ENCODE measurements around the gene PTPRG.
"Not testable (repeated sequence)": the region's sequence is repeated elsewhere in the genome, so short reads cannot be mapped to it uniquely, and the experiment has no call there.

Gene PTPRG

GRCh38 chr3:61561374-61562041 lies at the start of gene PTPRG:
Gene PTPRG (plus strand): TSS chr3:61561571. CDS start chr3:61562288, 717 bp downstream.
- DNase-seq = peak; percentile 71

DNA sequence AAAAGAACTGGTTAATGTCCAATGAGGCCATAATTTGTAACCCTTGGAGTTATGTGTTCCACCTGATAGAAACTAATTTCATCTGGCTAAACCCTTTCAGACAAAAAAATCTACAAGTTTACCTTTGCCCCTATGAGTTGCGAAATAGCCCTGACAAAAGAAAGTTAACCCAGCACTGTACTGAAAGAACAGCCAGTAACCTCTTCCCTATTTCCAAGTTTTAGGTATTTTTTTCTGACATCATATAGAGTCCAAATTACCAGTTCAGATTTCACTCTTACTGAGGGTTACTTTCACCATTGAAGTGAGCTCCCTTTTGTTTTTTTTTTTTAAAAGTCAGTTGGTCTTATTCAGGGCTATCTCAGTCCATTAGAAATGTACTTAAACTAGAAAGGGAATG lies 42.8 kb upstream of the PTPRG start:
- DNase-seq = no peak

DNA sequence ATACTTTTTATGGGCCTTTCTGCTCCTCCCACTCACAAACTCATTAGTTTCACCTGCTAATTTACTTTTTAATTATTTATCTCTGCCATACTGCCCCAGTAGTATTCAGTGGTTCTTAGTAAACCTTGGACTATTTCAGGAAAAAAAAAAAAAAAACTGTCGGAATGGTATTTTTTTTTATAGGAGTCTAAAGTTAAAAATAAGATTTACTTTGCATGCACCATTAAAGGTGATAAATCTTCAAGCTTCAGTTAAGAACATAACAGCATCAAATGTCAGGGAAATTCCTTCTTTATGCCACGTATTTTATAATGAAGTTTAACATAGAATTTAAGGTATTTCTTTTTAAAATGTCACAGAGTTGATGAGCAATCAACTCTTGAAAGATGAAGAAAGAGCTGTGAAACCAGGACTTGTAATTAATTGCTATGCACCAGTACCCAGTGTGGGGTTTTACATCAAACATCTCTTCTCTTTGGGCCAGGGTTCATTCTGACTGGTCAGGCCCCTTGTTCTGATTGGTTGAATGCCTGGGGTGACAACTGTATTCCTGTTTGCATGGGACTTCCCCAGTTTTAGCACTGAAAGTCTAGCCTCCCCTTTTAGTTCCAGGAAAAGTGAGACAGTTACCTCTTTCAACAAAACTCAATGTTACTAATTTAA lies 40.3 kb upstream of the PTPRG start:
- no peak for DNase-seq

DNA sequence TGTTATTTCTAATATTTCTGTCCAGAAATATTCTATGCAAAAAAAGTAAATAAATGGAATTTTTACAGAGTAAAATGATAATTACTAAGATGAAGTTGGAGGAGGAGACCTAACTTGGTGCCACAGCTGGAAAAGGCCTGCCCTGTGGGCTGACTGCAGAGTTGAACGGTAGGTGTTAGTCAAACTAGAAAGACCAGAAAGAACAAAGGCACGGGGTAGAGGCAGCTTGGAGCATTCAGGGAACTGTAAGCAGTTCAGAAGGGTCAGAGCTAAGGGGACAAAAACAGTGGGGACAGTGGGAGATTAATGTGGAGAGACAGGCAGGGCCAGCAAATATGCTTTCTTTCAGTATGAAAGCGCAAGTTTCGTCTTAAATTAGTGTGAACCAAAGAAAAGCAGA lies 39.3 kb upstream of the PTPRG start:
- DNase-seq = no peak

- DNase-seq = no peak
Observed at GRCh38 chr3:61522626-61523025, 38.7 kb upstream of the PTPRG start.

GRCh38 chr3:61524933-61525332 lies 36.4 kb upstream of the PTPRG start:
- DNase-seq = no peak

DNA sequence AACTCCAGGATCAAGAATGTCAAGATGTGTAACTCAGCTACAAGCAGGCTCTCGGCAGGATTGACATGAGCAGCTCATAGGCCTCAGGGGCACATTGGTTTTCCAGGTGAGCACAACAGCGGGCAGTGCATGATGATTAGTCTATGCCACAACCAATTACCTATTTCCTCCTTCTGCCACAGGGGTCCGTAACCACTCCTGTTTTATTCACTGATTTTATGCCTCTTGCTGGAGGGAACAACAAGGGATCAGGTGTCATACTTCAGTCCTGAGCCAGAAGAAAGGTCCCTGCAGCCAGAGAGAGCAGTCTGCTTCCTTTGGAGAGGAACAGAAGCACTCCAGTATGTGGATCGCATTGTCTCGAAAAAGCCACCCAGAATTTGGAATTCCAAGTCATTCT lies 35.1 kb upstream of the PTPRG start:
- peak; percentile 40 for DNase-seq

- DNase-seq = no peak
Observed at GRCh38 chr3:61527011-61527410, 34.4 kb upstream of the PTPRG start.

DNA sequence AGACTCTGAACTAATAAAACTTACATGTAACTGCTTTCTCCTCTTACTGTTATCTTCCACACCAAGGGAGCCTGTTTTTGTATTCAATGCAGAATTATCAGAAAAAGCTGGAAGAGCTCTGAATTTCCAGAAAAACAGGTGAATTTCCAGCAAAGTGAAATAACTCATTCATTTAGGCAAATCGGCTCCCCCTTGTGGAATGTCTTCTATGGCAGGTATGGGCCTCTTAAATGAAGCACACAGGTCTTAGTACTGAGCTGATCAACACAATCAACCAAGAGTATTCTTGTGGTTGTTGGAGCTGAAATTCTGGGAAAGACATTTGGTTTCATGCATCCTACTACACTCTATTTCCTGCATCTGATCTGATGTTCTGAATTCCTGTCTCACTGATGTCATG lies 31.0 kb upstream of the PTPRG start:
- DNase-seq = peak; percentile 4

DNA sequence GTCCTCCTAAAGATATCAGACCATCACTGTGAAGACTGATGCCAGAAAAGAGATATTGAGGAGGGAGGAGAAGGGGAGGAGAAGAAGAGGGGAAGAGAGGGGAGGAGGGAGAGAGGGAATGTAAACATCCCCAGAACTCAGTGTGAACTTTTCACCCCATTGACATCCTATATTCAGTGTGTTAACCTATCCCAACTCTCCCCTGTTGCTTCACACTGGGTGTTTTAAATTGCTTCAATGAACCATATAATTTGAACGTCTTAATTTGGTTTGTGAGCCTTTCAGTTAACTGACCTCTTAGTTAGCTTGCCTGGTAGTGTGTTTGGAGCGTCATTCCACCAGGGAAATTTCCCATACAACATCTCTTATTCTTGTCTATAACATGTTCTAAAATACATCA lies 29.8 kb upstream of the PTPRG start:
- no peak for DNase-seq

DNA sequence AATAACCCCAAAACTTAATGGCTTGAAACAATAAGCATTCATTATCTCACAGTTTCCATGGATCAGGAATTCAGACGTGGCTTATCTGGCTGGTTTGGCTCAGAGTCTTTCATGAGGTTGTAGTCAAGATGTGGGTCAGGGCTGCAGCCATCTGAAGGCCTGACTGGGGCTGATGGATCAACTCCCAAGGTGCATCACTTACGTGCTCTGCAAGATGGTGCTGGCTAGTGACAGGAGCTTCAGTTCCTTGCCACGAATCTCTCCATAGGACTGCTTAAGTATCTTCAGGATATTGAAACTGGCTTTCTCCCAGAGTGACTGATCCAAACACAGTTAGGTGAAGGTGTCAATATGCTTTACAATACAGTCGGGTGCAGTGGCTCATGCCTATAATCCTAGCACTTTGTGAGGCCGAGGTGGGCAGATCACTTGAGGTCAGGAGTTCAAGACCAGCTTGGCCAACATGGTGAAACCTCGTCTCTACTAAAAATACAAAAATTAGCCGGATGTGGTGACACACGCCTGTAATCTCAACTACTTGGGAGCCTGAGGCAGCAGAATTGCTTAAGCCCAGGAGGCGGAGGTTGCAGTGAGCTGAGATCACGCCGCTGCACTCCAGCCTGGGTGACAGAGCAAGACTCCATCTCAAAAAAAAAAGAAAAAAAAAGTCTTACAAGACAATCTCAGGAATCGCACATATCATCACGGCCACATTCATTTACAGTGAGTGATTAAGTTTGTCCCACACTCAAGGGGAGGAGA lies 28.5 kb upstream of the PTPRG start:
- no peak for DNase-seq

DNA sequence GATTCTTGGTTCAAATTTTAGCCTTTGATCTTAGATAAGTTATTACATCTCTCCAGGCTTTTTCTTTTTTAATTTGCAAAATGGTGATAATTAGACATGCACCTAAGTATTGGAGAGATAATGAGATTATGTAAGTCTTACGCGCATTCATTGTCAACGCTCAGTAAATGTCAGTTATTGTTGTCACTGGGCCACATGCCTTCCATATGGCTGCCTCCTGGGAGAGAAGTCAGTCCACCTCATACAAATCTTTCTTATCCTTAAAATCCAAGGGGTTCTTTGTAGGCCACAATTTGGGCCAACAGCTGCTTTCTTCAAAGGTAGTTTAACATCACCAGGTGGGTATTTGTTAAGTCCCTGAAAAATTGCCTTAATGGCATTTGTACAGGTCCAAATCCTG lies 25.5 kb upstream of the PTPRG start:
- DNase-seq = no peak

DNA sequence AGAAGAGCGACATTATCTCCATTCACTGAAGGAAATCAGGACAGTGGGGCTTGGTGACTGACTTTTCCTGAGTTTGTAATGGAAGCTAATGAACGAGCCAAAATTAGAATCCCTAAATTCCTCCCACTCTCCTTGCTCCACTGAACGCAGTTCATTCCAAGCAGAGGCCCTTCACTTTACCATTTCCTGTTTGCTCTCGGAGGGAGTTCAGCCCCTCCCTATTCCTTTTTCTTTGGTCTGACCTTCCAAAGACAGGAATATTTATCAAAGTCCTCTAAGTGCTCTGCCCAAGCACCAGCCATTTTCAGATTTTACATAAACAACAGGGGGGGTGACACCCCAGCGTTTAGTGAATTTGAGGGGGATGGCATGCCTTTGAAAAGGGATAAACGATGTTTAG lies 24.0 kb upstream of the PTPRG start:
- no peak for DNase-seq

DNA sequence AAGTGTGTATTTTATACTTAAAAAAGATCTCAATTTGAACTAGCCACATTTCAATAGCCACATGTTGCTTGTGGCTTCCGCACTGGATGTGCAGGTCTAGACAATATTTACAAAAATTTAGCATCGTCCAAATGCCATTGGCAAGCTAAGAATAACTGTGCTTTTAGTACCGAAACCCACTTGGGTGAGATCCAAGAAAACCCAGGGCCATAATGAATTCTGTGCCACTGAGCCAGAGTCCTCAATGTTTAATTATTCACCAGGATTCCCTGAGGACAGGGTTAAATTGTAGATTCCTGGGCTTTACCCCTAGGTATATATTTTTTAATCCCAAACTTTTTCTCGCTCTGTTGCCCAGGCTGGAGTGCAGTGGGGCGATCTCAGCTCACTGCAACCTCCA lies 22.9 kb upstream of the PTPRG start:
- no peak for DNase-seq

- no peak for DNase-seq
Observed at GRCh38 chr3:61541694-61542093, 19.7 kb upstream of the PTPRG start.

DNA sequence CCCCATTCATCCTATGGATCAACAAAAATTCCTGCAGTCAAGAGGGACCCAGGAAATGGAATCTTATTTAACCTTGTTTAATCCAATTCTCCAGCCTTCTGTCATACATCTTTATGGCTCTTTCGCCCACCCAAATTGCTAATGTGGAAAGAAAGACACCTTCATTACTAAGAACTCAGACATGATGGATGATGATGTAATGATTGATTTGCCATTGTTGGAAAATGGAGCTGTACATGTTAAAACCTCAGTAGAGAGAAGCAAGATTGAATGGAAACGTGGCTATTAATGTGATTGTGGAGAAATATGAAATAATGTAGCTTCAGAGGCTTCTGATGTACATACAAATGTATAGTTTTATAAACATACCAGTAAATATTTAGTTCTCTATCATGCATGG lies 15.7 kb upstream of the PTPRG start:
- DNase-seq = no peak

GRCh38 chr3:61547625-61548024 lies 13.7 kb upstream of the PTPRG start:
- no peak for DNase-seq

DNA sequence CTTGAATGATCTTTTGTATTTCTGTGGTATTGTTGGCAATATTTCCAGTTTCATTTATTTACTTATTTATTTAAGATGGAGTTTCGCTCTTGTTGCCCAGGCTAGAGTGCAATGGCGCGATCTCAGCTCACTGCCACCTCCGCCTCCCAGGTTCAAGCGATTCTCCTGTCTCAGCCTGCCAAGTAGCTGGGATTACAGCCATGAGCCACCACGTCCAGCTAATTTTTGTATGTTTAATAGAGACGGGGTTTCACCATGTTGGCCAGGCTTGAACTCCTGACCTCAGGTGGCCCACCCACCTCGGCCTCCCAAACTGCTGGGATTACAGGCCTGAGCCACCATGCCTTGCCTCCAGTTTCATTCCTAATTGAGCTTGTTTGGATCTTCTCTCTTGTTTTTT lies 8.7 kb upstream of the PTPRG start:
- DNase-seq = not testable (repeated sequence)

DNA sequence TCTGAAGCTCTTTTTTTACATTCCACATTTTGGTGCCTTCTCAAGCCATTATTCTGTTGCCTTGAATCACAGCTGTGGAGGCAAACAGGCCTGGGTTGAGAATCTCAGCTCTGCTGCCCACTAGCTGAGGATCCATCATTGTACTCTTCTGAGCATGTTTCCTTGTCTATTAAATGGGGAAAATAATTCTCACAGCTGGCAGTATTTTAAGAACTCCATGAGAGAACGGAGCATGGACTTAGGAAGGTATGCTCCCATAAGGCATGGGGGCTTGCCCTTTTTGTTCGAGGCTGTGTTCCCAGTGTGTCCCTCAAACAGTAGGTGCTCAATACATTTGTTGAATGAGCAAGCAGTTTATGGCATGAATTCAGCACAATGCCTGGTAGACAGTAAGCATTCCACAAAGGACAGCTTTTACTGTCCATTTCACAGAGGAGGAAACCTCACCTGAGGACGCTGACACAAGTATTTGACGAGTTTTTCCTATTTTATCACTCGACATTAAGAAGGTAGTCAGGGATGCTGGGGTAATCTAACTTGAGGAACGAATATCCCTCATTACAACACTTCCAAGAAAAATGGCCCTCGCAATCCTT lies 2.1 kb upstream of the PTPRG start:
- no peak for DNase-seq

GRCh38 chr3:61560517-61561373 lies 626 bp upstream of the PTPRG start:
- peak; percentile 48 for DNase-seq

- no peak for DNase-seq
Observed at GRCh38 chr3:61562042-61562720, 810 bp downstream of the PTPRG start.

DNA sequence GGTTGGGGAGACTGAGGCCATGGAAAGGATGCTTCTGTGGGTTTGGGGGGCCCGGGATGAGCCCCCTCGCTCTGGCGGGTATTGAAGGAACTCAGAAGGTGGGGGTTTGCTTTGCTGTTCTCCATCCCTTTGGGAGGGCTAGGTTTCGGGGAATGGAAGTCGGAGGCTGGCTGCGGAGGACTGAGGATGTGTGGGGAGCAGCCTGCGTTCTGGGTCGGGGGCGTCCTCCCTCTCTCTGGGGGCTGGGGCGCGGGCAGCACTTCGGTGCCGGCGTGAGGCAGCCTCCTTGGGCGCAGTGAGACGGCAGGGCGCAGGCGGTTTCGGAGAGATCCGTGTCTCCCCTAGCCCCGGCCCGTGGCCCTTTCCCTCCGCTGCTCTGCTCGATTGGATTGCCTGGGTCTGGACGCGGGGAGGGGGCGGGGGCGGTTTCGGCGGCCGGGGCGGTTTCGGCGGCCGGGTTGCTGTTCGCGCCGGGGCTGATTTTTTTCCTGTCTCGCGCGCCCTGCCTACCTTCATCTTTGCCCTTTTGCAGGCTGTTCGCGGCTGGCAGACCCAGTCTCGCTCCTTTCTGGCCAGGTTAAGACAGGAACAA lies 1.4 kb downstream of the PTPRG start:
- peak; percentile 2 for DNase-seq

Measured in NCI-H510A treated with DMSO at 0.1 percent for 48 hours (cell line).